SW 1271 (cell line): Measurements from ENCODE around the gene MLX.
A peak's percentile ranks its signal among the peaks of the same experiment; 100 is the strongest.

ENCODE experiments used
- DNase-seq, 2 experiments: peaks; one replicate each; lab custom pipeline; 2025; lab: John Stamatoyannopoulos, UW

MLX gene

GRCh38 chr17:42555122-42555622 lies 11.7 kb upstream of the MLX start:
- no peak for DNase-seq

GRCh38 chr17:42555961-42556617 lies 10.8 kb upstream of the MLX start:
- DNase-seq = peak in 1 of 2 experiments; percentile 20

- no peak for DNase-seq
Observed at GRCh38 chr17:42559075-42559474, 7.8 kb upstream of the MLX start.

GRCh38 chr17:42560246-42560645 lies 6.7 kb upstream of the MLX start:
- no peak for DNase-seq

GRCh38 chr17:42561897-42562387 lies 5.0 kb upstream of the MLX start, which contains the start of gene COASY:
COASY (plus strand) TSS chr17:42562148; CDS start chr17:42562623, 475 bp downstream.
- DNase-seq = peak; percentile 90 to 94

- DNase-seq = no peak
Observed at GRCh38 chr17:42562388-42563142, 4.3 kb upstream of the MLX start.

GRCh38 chr17:42563143-42563509 lies 3.8 kb upstream of the MLX start:
- no peak for DNase-seq

GRCh38 chr17:42563543-42563942 lies 3.4 kb upstream of the MLX start:
- DNase-seq = no peak

GRCh38 chr17:42563950-42564349 lies 3.0 kb upstream of the MLX start:
- DNase-seq = no peak

- DNase-seq = no peak
Observed at GRCh38 chr17:42564815-42565522, 1.9 kb upstream of the MLX start.

GRCh38 chr17:42565523-42566214 lies 1.2 kb upstream of the MLX start:
- no peak for DNase-seq

GRCh38 chr17:42566215-42566882 lies 551 bp upstream of the MLX start:
- DNase-seq = no peak

GRCh38 chr17:42568341-42569111 lies 1.6 kb downstream of the MLX start:
- DNase-seq = no peak

GRCh38 chr17:42571435-42572225 lies 4.7 kb downstream of the MLX start:
- no peak for DNase-seq

- no peak for DNase-seq
Observed at GRCh38 chr17:42573095-42573494, 6.2 kb downstream of the MLX start.

- no peak for DNase-seq
Observed at GRCh38 chr17:42574463-42574862, 7.6 kb downstream of the MLX start.

GRCh38 chr17:42577140-42577531 lies 10.2 kb downstream of the MLX start:
- no peak for DNase-seq

GRCh38 chr17:42577532-42578281 lies 10.8 kb downstream of the MLX start, which contains the start of gene PSMC3IP:
PSMC3IP (minus strand) TSS chr17:42577729; CDS start chr17:42577686, 43 bp downstream.
- peak; percentile 86 to 92 for DNase-seq
